GM12891 (cell line): ENCODE measurements around the gene CAMTA1.

Experiments used
- POLR2A ChIP-seq: IDR thresholded peaks from 2 replicates; pipeline ENCODE4 v1.6.1; 2011; ENCODE audit warnings: low read depth, low read length, control low read depth
- POLR2AphosphoS5 ChIP-seq: IDR thresholded peaks from 2 replicates; pipeline ENCODE4 v1.6.1; 2011; ENCODE audit warnings: low read depth, low read length, control low read depth
- SPI1 ChIP-seq: IDR thresholded peaks from 2 replicates; pipeline ENCODE4 v1.6.1; 2011; ENCODE audit warnings: low read depth, low read length, control low read depth

- TF ChIP-seq POLR2A (no peak), SPI1 (no peak), POLR2AphosphoS5 (no peak)
Observed at GRCh38 chr1:7264101-7264500, 478.8 kb downstream of the CAMTA1 start.
